GM15510 (cell line): Measurements from ENCODE around the gene SLC6A3.

ENCODE experiments used
- POLR2A ChIP-seq: IDR thresholded peaks from 3 replicates; pipeline ENCODE4 v1.6.1; 2011; ENCODE audit warnings: borderline replicate concordance; ENCODE audit not compliant: insufficient read length; ENCODE audit errors: extremely low read depth

SLC6A3 gene

DNA sequence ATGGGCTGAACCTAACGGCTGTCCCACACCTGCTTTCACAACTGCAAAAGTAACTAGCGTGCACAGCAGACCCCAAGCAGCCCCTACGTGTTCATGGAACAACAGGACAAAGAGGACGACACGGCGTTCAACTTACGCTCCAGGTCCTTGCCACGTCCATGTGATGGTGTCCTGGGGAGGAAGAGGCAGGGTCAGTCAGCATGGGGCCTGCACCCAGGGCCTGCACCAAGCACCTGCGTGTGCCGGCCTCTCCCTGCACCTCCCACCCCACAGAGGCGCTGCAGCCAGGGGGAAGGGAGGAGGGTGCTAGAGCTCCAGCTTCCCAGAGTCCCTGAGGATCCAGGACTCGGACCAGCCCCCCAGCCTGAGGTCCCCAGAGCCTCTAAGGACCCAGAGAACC lies 35.6 kb upstream of the SLC6A3 start:
- no peak for TF ChIP-seq POLR2A

DNA sequence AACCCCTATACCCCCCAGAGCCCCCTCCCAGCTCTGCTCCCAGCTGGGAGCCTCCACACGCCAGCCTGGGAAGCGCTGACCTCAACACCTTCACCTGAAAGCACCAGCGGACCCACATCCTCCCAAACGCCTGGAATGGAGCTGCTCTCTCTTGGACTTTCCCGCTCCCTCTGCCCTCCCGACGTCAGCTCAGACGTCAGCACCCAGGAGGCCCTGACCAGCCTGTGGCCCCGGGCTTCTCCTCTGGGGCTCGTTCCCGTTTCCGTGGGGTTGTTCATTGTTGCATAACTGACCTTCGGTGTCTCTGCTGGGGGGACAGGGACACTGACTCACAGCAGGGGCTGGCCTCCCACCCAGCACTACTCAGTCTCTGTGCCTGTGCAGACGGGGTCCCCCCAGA lies 35.0 kb upstream of the SLC6A3 start:
- no peak for TF ChIP-seq POLR2A

DNA sequence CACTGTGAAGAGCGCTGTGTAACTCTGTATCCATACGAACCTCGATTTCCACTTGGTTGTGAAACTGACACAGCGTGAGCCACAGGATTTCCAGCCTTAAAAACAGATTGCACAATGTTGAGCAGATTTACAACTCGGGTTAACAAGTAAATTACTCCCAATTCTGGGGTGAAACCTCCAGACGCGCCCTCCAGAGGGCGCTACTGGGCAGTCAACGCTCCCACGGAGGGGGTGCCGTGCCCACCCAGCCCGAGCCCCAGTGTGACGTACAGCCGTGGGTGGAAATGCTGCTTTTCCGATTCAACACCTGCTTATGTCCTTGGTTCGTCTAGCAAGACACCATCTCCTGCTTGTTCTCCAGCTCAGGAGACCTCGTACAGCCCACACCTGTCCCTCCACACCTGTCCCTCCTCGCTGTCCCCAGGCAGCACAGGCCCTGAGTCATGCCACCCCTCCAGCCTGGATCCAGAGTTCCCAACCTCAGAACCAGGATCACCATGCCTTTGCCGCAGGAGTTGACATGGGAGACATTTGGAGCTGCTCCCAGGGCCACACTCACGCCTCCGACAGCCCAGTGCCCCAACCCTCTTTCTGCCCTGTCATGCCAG lies 34.4 kb upstream of the SLC6A3 start:
- no peak for TF ChIP-seq POLR2A

DNA sequence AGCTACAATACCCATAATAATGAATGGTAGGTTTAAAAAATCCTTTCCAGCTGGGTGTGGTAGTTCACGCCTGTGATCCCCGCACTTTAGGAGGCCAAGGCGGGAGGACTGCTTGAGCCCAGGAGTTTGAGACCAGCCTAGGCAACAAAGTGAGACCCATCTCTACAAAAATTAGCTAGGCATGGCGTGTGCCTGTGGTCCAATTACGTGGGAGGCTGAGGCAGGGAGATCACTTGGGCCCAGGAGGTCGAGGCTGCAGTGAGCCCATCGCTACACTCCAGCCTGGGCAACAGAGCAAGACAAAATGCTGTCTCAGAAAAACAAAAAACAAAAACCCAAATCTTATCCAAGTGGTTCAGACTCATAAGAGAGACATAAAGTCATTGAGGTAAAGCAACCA lies 33.8 kb upstream of the SLC6A3 start:
- no peak for TF ChIP-seq POLR2A

DNA sequence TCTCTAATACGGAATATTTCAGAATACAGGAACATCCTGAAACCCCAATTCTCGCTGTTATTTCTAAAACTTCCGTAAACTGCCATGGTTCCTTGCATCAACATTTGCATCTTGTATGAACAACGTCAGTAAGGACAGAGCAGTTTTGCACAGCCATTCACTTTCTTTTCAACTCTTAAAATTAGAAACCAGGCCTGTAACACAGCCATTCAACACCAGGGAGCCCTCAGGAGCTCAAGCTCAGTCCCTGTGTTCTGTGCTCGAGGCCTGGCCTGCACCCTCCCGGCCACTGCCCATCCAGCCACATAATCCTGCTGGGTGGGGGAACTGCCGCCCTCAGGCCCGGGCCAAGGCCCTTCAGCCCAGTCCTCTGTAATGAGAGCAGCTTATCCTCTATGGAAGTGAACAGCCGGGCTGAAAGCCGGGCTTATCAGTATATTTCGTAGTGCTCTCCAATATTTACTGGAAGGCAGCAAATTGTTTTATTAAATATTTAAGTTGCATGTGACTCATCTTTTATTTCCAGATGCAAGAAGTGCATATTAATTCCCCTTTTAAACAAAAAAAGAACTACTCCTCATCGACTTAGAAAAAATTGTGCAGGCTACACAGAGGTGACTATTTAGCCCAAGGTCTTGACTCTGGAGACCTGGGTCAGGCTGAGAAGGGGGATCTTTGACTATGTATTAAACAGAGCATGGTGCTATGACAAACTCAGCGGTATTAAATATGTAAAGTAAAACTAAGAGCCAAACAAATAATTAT lies 33.2 kb upstream of the SLC6A3 start:
- no peak for TF ChIP-seq POLR2A

DNA sequence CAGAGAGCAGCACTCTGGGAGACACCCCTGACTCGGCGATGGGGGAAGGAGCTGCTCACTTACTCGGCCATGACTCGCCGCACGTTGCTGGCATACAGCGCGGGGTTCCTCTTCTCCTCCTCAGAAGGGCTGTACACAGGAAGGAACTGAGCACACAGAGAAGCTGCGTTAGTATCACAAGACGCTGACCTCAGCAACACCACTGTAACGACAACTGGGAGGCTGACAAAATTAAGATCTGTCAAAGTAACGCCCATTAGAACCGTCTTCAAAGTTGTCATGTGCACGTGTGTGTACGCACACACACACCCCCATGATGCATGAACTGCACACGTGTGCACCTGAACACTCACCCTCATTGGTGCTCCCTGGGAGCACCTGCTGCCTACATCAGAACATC lies 32.1 kb upstream of the SLC6A3 start:
- no peak for TF ChIP-seq POLR2A

DNA sequence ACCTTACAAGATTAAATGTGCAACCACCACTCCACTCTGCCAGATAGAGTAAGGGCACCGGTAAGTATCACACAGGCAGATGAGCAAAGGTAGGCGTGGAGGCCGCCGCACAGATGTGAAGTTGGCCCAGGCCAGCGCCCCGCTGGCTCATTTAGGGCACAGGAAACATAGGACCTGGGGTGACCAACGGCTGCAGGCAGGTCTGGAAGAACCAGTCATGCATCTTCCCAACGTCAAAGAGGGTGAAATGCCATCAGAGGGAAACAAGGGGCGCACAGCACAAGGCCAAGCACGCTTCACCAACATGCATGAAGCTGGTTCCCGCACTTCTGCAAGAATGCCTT lies 31.7 kb upstream of the SLC6A3 start:
- TF ChIP-seq POLR2A = no peak

DNA sequence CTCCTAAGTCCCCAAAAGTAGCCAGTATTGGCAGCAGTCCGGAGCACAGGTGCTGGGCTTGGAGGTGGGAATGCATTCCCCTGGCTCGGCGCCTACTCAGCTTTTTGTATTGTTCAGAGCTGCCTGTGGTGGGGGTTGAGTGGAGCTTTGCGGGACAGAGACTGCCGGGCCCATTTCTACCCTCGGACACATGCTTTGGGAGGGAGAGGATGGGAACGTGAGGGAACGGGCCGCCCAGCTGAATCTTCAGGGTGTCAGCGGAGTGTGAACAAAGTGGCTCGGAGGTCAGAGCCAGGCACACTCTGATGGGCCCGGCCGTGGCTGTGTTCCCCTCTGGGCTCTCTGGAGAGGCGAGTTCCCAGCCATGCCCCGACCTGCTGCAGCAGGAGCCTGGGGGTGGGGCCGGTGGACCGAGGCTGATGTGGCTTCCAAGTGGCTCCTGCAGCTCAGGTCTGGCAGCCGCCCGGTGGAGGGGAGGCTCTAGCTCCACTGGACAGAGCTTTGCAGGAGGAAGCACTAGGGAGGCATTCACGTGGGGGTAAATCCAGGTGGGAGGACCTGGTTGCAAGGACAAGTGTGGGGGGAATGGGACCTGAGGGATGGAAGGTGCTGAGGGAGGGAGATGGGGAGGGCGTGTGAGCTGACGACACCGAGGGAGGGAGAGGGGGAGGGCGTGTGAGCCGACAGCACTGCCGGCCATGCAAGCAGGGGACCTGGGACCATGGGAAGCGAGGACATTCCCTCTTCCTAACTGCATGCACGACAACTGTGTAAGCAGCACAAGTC lies 31.1 kb upstream of the SLC6A3 start:
- no peak for TF ChIP-seq POLR2A

DNA sequence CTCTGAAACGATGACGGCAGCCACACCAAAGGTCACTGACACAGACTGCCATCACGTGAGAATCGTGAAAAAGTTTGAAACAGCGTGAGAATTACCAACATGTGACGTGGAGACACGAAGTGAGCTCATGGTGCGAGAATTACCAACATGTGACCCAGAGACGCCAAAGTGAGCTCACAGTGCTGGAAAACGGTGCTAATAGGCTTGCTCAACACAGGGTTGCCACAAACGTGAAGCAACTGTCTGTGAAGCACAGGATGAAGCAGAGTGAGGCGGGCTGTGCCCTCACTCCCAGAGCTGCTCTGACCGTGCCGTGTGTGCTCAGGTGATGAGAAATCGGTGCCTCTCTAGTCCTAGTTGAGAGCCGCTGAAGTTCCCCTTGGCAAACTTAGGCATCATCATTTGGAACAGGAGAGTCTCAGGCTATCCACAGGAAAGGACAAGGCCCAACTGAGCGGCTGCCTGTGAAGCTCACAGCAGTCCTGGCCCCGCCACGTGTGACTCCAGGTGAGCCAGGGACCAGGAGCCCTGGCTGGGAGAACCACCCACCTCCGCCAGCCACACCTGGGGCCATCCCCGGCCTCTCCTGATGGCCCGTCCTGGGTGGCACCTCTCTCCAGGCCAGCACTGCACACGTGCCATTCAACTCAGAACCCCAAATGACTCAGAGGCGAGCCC lies 29.8 kb upstream of the SLC6A3 start:
- TF ChIP-seq POLR2A = no peak

DNA sequence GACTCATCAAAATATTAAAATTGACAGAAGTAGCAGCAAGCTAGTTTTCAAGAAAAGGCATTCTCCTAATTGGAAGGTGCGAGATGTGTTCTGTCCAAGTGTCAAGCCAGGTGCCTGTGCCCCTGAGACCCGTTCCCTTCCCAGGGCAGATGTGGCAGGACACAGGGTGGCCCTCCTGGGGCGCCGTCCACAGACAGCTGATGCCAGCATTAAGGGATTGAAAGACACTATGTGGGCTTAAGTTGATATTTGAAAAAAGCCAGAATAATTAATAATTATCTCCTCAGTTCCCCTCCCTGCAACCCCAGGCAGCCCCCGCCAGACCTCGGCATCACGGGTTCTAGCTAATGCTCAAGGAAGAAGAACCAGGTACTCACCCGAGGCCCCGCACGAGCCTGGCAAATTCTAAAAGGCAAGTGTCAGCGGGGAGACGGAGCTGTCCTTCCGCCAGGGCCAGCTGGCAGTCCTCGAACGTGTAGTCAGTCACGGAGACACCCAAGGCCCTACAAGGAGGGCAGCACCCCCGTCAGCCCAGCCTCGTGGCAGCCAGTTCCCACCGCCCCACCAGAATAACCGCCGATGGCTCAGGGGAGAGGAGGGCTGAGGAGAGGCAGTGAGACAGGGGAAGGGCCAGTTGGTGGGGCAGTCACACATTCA lies 29.1 kb upstream of the SLC6A3 start:
- no peak for TF ChIP-seq POLR2A

DNA sequence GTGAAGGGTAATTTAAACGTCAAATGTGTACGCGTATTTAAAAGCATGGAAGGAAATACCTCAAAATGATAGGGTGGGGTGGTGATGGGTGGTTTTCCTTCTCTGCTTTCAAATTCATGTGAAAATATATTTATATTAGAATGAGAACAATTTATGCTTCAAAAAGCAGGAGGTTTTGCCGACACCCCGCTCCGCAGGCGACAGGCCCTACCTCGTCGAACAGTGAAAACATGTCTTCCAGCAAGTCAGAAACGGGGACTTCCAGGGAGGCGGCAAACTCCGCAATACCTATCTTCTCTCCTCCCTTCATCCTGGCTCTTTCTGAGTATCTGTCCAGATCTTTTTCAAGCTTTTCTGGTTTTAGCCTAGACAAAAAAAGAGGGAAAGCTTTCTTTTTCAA lies 28.5 kb upstream of the SLC6A3 start:
- no peak for TF ChIP-seq POLR2A

DNA sequence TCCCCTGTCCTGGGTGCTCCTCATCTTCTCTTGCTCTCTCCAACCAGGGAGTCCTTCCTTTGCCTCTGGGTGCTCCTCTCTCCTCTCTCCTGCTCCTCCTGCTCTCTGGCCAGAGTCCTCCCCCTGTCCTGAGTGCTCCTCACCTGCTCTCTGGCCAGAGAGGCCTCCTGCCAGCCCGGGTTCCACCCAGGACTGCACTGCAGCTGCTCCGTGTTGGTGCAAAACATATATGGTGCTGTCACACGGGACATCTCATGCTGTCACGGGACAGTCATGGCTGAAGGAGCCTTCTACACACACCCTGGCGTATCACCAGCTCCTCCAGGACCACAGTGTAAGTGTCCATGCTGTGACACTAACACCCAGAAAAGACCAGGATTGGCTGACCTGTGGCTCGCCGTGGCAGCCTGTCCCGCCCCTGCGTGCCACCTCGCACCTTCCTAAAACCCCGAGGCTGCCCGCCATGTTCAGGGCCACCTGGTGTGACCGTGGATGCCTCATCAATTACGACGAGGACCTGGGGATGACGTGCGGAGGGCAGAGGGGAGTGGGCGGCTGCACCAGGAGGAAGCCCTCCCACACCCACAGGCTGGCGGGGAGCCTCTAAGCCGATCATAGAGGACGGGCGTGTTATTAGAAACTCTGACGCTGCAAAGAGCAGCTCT lies 27.9 kb upstream of the SLC6A3 start:
- no peak for TF ChIP-seq POLR2A

DNA sequence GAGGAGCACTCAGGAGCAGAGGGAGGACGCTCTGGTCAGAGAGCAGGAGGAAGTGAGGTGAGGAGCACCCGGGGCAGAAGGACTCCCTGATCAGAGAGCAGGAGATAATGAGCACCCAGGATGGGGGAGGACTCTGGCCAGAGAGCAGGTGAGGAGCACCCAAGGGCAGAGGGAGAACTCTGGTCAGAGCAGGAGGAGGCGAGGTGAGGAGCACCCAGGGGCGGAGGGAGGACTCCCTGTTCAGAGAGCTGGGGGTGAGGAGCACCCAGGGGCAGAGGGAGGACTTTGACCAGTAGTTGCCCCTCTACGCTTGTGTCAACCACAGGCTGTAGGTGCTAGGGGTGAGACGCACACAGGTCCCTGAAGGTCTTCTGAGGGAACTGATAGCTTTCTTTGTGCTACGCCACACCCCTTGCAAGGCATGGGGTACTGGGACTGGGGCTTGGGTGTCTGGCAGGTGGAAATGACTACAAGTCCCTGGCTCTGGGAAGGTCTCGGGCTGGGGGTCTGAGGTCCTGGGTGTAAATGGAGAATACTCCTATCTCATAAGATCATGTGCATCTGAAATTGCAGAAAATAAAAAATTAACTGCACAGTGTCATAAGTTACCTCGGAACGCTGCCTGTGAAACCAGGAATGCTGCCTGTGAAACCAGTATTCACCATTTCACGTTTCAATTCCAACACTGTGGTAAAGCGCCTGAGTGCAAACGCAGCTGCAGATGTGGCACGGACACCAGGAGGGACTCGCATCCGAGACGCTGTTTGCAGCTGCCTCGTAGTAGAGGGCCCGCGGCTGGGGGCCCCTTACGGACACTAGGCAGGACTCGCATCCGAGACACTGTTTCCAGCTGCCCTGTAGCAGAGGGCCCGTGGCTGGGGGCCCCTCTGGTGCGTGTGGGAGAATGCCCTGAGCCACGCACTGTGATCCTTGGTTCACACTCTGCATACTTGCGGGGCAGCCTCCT lies 27.0 kb upstream of the SLC6A3 start:
- TF ChIP-seq POLR2A = peak; percentile 2
